Glomerular visceral epithelial cell (primary cell): Measurements from ENCODE around the gene PPP1R7.

ENCODE experiments used
- DNase-seq: peaks from one replicate; pipeline ENCODE4 v3.0.0-alpha.2; 2016; ENCODE audit errors: extremely low spot score

The PPP1R7 gene

DNA sequence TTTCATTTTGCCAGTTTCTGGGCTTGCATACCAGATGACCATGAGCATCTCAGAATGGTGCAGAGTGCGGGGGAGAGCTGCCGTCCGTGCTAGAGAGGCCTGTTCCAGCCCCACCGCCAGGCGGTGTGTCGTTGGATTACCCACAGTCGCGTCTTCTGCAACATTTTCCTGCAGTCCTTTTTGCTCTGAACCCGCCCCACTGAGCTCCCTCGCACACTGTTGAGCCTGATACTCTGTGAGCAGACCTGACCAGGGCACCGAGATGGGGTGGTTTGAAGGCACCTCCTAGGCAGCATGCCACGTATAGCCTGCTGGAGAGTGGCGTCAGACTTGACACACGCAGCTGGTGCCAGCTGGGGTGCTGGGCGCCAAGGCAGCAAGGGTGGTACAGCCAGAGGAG lies 18.1 kb downstream of the PPP1R7 start:
- no peak for DNase-seq

DNA sequence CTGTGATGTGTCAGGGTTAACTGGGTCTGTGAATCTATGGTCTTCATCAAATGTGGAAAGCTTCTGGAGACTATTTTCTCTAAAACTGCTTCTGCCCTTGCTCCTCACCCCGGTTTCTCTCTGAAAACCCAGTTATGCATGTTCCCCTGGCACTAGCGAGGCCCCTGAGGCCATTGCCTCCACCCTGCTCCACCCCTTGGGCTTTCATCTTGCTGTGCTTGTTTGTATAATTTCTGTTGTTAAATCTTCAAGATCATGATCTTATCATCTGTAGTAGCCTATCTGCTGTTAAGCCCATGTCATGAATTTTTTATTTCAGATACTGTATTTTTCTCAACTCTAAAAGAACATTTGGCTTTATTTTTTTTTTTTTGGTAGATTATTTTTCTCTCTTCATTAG lies 23.3 kb downstream of the PPP1R7 start:
- no peak for DNase-seq

DNA sequence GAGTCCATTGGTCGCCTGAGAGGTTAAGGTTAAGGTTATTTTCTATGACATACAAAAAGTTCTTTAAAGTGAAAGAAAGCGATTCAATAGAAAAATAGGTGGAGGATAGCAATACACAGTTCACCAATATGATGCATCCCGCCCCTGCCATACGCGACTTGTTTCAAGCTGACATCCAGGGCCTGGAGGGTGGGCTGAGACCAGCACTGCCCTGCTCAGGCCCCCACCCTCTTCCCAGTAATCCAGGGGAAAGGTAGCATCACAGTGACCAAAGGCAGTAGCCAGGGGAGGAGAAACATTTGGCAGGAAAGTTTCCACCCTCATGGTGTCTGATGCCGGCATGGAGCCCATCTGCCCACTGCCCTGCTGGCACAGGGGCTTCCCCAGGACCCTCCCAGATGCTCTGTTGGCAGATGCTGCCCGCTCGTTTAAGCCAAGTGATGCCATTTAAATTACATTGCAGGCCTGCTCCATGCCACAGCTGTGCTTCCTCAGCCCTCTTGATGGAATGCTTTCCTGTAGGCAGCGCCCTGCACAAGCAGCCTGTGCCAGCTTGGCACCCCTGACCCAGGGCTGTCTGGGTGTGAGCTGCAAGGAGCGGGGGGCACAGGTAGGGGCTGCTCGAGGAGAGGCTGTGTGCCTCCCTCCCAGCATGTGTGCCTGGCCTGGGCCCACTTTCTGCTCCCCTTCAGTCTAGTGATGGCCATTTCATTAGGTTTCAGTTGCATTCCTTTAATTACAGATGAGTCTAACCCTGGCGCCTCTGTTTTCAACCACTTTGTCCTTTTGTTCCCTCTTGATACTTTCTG lies 27.5 kb downstream of the PPP1R7 start:
- DNase-seq = no peak

DNA sequence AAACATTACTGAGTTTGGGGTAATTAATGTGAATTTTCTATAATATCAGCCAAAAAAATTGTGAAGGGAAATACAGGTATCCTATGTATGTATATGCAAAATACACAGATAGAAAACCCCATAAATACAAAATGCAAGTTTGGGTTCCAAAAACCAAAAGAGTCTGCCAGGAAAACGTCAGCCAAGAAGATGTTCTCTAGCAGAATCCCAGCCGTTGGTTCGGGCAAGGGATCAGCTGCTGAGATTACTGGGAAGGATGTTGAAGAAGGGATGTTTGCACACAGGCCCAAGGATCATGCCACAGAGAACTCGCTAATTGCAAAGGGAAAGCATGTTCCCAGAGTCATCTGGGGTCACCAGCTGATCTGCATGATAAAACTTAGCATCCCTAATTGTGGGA lies 28.7 kb downstream of the PPP1R7 start:
- DNase-seq = no peak

DNA sequence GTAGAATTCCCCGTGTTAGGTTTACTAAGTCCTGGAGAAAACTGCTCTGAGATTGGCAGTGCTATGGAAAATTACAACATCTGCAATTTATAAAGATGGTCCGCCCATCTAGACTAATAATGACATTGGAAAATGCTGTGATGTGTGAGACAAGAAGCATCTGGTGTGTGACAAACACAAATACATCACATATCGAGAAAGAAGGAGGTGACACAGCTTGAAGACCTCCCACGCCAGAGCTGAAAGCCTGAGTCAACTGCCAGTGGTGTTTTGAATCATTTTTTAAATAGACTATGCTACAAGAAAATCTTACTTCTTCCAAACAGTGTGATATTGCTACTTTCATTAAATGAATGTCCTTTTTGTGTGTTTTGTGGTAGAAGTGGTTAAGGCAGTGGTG lies 29.6 kb downstream of the PPP1R7 start:
- no peak for DNase-seq

DNA sequence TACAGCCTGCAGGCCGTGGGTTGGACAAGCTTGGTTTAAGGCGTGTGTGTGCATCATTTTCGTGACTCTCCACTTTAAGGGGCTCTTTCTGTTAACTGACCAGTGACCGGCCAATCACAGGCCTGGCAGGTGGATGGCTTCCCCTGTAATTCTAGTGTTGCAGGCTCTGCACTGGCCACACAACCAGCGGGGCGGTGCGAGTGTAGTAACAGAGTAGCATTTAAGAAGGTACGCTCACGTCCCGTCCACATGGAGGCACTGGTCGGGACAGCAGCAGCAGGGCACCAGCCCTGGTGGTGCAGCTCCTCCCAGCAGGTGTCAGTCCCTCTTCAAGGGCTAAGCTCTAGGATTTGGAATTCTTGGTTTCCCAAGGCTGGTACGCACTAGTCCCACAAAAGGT lies 30.2 kb downstream of the PPP1R7 start:
- no peak for DNase-seq

DNA sequence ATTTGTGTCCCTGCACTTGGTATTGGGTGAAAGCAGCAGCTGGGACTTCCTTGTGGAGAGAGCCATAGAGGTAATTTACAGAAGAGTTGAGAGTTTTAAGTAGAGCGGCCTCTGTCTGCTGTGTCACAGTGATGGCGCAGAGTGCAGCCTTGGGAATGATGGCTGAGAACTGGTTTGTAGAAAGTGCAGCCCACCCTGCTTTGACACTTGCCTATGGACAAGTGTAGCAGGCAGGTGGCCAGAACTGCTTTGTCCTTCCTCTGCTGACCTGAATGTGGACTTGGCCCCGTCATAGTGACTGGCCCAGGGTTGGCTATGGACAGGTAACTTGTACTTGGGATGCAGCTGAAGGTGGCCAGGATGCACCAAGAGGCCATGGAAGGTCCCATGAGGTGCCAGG lies 31.9 kb downstream of the PPP1R7 start:
- DNase-seq = no peak

DNA sequence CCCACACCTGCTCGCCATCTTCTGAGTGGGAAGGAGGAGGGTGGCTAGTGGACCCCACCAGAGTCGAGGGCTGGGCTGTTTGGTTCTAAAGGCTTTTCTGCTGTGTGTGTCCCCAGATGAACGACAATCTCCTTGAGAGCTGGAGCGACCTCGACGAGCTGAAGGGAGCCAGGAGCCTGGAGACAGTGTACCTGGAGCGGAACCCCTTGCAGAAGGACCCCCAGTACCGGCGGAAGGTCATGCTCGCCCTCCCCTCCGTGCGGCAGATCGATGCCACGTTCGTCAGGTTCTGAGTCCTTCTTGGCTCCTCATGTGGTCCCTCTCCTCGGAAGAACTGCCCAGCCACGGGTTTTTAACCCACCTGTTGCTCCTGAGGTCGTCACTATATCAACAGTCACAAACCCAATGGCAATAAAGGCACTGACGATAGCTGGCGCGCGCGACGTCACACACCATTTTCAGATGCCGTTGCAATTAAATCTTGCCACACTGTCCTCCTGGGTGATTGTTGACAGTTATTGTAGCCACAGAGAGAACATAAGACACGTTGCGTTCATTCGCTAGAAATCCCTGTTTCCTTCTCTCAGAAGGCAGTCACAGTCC lies 32.4 kb downstream of the PPP1R7 start:
- no peak for DNase-seq

DNA sequence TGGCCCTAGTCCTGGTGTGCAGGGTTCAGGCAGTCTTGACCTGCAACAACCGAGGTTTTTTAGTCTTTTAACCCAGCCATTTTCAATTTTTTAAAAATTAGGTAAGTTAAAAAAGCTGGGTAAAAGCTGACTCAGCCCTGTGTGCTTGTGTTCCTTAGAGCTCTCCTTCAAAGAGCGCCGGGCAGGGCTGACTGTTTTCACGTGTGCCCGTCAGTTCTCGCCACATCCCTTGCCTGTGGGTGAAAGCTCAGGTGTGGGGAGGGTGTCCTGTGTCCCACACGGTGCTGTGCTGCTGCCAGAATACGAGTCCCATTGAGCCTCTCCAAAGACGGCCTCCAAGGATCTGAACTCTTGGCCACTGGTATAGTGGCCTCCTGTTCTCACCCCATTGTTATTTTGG lies 33.0 kb downstream of the PPP1R7 start:
- DNase-seq = no peak

DNA sequence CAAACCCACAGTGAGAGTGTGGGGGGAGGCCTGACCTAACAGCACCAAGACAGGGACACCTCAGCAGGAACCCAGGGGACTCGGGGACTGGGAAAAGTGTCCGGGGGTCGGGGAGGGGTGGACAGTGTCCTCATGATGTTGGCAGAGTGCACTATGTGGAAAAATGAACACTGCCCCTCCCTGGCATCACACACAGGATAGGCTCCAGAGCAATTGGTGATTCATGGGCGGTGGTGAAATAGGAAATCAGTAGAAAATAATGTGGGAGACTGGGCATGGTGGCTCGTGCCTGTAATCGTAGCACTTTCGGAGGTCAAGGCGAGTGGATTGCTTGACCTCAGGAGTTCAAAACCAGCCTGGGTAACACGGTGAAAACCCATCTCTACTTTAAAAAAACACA lies 34.6 kb downstream of the PPP1R7 start:
- no peak for DNase-seq

DNA sequence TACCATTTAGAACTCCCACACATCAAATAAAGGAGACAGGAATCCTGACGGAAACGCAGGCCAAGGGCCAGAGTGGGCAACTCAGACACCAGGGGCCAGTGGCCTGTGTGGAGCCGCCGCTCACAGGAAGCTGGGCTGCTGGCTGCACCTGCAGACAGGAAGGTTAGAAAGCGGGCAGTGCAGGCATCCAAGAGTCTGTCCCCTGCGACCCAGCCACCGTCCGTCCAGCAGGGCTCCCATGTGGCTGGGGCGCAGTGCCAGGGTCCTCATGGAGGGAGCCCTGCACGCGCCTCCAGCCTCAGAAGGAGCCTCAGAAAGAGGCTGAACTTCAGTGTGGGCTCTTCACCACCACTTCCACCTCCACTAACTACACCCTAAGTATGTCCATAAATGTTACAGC lies 35.7 kb downstream of the PPP1R7 start:
- no peak for DNase-seq

DNA sequence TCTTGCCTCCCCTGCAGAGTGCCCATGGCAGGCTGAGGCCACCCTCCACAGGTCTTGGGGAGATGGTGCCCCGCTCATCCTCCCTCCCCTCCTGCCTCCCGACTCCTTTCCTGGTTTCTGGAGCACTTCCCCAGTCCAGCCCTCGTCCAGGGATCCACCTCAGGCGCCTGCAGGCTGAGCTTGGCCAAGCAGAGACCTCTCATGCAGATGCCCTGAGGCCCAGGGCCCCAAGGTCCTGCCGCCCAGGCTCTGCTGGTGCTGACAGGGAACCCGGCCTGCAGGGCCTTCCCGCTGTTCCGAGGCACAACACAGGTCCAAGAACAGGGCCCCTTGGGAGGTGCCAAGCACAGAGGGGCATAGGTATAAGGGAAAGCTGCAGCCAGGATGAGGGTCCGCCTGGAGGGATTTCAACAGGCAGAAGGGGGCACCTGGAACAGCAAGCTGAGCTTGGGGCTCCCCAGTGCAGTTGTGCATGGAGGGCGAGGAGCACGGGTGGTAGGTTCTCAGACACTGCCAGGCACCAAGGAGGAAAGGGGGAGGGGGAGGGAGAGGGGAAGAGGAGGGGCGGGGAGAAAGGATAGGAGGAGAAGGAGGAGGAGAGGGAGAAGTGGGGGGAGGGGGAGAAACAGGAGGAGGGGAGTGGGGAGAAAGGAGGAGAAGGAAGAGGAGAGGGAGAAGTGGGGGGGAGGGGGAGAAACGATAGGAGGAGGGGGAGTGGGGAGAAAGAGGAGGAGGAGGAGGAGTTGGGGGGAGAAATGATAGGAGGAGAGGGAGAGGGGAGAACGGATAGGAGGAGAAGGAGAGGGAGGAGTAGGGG lies 37.0 kb downstream of the PPP1R7 start:
- no peak for DNase-seq

DNA sequence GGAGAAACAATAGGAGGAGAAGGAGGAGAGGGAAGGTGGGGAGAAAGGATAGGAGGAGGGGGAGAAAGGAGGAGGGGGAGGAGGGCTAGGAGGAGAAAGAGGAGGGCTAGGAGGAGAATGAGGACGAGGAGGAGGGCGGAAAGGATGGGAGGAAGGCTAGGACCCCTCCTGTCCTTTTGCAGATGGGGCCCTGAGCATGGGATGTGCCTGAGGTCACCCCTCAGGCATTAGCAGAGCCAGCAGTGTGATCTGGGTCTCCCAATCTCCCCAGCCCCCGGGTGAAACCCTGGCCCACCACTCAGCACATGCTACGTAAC lies 37.6 kb downstream of the PPP1R7 start:
- DNase-seq = no peak

DNA sequence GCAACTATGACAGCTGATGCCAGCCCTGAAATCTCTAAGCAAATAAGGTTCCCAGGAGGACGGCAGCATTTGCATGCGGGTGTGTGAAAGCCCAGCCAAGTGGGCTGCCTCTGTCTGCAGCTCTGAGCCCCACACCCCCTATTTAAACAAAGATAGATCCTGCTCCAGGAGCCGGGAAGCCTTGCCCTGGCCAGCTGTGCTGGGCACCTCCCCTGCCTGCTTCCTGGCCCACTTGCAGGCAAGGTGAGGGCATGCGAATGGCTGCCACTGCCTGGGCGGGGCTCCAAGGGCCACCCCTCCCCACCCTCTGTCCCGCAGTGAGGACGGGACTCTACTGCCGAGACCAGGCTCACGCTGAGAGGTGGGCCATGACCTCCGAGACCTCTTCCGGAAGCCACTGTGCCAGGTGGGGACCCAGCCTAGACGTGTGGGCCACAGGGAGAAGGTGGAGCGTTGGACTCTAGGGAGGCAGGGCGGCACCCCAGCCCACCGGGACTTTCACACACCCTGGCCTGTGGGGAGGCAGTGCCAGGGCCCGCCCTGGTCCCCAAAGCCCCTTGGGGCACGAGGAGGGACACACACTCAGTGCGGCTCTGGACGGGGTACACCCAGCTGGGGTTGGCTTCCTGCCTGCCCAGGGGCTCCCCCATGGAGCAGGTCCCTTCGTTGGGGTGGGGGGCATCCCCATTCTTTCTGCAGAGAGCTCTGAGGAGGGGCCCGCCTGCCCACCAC lies 38.3 kb downstream of the PPP1R7 start, which contains the start of gene ANO7:
ANO7 (plus strand) TSS at position 317 of the 732 bp plus-strand sequence. CDS start 1,387 bp downstream, outside the sequence.
- DNase-seq = no peak

DNA sequence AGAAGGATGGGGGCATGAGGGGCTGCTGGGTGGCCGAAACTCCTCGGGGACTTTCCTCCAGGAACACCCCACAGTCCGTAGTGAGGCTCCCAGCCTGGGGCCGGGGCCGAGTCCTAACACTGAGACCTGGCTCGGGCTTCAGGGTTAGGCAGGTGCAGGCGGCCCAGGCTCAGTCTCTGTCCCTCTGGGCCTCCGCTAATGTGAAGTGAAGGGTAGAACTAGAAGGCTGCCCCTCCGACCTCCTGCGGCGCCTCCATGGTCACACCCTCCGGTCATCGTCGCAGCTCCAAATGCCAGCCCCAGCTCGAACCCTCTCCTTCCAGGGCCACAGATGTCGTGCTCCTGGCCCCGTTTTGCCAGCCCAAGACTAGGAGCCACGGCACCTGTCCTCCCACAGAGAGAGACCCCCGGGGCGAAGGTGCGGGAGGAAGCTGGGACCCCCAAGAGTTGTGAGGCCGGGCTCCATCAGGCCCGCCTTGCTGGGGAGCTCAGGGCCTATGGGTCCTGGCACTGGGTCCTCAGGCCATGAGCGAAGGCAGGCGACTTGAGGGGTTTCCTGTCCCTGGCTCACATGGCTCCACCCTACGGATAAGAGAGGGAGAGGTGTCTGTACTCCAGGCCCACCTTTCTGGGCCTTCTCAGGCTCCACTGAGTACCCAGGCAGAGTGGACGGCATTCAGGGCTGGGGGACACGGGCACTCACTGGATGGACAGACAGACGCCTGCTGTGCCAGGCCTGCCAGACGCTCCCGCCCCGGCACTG lies 39.0 kb downstream of the PPP1R7 start:
- no peak for DNase-seq

DNA sequence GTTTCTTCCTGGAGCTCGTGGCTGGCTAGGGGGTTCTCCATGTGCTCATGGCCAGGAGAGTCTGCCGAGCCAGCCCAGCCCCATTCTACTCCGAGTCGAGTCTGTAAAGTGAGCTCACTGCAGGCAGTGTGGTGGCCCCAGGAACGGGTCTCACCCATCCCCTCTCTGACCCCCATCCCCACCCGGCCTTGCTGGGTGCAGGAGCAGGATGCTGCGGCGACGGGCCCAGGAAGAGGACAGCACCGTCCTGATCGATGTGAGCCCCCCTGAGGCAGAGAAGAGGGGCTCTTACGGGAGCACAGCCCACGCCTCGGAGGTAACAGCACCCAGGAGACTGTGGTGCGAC lies 39.6 kb downstream of the PPP1R7 start:
- no peak for DNase-seq

DNA sequence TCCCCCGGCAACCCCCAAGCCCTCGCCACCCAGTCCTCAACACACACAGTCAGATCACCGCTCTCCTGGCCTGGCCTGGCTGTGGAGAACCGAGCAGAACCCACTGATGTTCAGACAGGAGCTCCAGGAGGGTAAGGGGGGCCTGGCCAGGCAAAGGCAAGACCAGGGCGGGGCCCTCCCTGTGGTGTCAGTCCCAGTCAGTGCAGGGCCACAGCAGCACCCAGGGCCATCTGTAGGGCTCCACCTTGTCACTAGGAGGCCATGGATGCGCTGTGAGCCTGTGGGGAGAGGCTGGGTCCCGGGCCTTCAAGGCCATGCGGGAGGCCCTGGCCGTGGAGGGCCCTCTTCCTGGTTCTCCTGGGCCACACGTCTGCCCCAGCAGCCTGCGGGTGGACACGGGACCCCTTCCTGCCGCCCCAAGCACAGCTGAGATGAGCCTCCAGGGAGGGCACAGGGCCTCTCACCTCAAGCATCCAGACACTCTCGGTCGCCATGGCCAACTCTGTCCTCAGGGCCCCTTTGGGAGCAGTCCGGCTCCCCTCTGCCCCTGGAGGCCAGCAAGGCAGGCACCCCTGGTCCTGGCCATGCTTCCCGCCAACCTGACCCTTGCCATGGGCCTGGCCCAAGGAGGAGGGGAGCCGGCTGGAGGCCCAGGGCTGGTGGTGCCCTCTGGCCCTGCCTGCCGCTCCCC lies 40.2 kb downstream of the PPP1R7 start:
- no peak for DNase-seq

DNA sequence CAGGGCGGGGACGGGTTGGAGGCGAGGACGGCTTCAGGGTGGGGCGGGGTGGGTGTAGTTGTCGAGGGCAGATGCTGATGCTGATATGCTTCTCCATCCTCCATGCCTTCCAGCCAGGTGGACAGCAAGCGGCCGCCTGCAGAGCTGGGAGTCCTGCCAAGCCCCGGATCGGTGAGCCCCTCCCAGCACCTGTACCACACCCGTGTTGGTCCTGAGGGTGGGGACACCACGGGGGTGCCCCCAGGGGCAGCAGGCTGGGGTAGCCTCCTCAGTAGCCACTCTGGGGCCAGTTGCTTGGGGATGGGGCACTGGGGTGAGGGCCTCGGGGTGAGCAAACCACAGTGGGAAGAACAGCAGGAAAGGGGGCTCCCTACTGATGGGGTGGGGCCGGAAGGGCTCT lies 40.8 kb downstream of the PPP1R7 start:
- no peak for DNase-seq

DNA sequence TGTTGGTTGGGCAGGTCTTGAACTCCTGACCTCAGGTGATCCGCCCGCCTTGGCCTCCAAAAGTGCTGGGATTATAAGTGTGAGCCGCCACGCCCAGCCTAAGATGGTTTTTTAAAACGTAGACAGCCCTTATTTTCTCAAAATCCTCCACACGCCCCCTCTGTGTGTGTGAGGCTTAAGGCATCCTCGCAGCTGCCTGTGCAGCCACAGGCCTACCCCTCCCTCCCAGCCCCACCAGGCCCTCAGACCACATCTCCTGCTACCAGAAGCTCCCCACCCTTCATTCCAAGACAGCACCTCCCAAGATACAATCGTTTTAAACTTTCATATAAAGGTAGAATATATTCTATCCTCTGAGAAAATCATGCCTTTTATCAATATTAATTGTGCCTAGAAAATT lies 43.0 kb downstream of the PPP1R7 start:
- no peak for DNase-seq

DNA sequence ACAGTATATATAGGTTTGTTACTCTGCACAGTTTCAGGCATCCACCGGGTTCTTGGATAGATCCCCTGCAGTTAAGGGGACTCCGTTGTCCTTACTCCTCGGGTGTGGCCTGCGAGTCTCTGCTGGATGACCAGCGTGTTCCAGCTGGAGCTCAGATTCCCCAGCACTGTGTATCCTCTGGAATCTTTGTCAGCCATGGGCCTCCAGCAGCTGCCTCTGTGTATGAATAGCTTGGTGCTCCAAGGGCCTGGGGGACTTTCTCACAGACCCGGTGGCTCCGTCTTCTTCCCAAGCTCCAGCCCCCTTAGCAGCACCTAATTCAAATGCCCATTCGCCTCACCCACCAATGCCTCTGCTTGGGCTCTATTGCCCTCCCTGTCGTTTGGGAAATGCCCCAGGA lies 44.5 kb downstream of the PPP1R7 start:
- DNase-seq = no peak
